Sigmoid colon (tissue), 3 donors: ENCODE measurements around the gene MLXIP.

Experiments used
- POLR2A ChIP-seq, 2 donors: fragments of 450-650 bp; IDR thresholded peaks; one replicate each; pipeline ENCODE4 v1.6.1; 2016; ENCODE audit warnings: antibody characterized with exemption in 2 of 2, mild to moderate bottlenecking in 2 of 2, moderate library complexity in 2 of 2
- TF ChIP-seq, protein P1 (sequence below), 4 experiments: fragments of 450-650 bp in 3 of 4; fragments of 200-600 bp in 1 of 4; IDR thresholded peaks; one replicate each; pipeline ENCODE4 v1.5.1; 2016 to 2019; ENCODE audit warnings: antibody characterized with exemption in 4 of 4, mild to moderate bottlenecking in 3 of 4, moderate library complexity in 2 of 4

DNA sequence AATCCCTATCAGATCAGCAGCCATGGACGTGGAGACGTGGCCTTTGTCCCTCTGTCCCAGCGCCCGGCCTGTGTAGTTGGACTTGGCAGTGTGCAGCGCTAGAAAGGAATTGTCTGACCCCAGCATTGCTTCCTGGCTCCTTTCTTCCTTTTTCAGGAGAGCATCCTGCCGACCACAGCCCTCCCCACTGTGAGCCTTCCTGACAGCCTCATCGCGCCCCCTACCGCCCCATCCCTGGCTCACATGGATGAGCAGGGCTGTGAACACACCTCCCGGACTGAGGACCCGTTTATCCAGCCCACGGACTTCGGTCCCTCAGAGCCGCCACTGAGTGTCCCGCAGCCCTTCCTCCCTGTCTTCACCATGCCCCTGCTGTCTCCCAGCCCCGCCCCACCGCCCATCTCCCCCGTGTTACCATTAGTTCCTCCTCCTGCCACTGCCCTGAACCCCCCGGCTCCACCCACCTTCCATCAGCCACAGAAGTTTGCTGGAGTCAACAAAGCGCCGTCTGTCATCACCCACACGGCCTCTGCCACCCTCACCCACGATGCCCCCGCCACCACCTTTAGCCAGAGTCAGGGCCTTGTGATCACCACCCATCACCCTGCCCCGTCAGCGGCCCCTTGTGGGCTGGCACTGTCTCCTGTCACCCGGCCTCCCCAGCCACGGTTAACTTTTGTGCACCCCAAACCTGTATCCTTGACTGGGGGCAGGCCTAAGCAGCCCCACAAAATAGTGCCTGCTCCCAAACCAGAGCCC is 54.8 kb downstream of the MLXIP start:
- TF ChIP-seq POLR2A (IDR thresholded peaks at IDR 0.05) = no peak
- TF ChIP-seq, protein P1, sequence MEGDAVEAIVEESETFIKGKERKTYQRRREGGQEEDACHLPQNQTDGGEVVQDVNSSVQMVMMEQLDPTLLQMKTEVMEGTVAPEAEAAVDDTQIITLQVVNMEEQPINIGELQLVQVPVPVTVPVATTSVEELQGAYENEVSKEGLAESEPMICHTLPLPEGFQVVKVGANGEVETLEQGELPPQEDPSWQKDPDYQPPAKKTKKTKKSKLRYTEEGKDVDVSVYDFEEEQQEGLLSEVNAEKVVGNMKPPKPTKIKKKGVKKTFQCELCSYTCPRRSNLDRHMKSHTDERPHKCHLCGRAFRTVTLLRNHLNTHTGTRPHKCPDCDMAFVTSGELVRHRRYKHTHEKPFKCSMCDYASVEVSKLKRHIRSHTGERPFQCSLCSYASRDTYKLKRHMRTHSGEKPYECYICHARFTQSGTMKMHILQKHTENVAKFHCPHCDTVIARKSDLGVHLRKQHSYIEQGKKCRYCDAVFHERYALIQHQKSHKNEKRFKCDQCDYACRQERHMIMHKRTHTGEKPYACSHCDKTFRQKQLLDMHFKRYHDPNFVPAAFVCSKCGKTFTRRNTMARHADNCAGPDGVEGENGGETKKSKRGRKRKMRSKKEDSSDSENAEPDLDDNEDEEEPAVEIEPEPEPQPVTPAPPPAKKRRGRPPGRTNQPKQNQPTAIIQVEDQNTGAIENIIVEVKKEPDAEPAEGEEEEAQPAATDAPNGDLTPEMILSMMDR (IDR thresholded peaks at IDR 0.05) = no peak
